Measurements from ENCODE around the gene PRXL2C.

DNA sequence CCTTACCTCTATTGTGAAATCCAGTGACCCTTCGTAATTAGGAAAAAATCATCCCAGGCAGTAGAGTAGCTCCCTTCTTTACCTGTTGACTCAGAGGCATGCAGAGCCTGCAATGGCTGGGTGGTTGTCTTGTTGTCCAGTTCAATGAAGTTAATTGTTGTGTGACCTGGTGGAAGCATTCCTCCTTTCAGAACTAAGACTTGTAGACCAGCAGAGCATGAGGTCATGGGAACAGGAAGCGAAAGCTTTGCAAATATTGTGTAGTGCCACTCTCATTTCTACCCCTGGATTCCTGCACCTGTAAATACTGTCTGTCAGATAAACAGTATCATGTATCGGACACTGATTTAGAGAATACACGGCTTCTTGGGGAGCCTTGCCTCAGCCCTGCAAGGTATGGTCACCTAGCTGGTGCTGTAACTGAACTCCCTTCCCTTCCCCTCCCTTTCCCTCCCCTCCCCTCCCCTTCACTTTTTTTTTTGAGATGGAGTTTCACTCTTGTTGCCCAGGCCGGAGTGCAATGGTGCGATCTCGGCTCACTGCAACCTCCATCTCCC is 5.7 kb upstream of the PRXL2C start:
- TF ChIP-seq, protein P1, sequence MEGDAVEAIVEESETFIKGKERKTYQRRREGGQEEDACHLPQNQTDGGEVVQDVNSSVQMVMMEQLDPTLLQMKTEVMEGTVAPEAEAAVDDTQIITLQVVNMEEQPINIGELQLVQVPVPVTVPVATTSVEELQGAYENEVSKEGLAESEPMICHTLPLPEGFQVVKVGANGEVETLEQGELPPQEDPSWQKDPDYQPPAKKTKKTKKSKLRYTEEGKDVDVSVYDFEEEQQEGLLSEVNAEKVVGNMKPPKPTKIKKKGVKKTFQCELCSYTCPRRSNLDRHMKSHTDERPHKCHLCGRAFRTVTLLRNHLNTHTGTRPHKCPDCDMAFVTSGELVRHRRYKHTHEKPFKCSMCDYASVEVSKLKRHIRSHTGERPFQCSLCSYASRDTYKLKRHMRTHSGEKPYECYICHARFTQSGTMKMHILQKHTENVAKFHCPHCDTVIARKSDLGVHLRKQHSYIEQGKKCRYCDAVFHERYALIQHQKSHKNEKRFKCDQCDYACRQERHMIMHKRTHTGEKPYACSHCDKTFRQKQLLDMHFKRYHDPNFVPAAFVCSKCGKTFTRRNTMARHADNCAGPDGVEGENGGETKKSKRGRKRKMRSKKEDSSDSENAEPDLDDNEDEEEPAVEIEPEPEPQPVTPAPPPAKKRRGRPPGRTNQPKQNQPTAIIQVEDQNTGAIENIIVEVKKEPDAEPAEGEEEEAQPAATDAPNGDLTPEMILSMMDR (conservative IDR thresholded peaks at IDR 0.05): no peak
- no peak for TF ChIP-seq EZH2 (IDR thresholded peaks at IDR 0.05; ENCODE audit: low read depth)
